ENCODE data around the gene CCR5AS.

The CCR5AS gene

DNA sequence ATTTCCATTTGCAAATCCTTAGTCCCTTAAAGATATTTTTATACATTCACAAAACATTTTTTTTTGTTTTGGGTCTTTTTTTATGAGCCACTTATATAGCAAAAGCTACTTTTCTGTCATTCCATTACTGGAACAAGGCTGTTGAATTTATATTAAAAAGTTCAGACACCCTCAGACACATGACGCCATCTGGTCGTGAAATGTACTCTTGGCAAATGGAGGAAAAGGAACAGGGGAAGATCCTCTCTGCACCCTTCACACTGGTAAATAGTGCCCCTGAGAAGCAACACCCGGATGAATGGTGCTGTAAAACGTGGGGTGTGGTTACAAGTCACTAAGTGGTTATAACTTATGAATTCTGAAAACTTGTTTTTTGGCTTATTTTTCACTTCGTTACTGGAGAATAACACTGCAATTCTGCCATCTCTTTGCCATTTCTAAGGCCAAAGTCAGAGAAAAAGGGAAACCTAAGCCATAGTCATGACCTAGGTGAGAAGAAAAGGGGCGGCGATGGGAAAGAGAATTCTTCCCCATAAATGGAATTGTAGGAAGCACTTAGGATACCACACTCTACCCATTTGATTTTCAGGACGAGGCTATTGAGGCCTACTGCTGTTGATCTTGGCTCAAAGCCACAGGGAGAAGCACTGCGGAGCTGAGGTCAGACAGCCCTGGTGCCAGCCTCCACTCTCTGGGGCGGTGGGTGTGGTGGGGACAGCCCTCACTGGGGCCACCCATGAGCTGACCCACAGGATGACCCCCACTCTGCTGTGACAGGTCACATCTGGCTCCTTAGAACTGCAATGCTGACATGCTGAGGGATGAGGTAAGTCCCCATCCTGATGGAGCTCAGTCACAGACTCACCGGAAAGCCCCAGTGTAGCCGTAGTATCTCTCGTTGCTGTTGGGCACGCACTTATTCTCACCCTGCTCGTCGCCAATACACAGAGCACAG, 36.0 kb upstream of the CCR5AS start:
- no peaks in the 10 kb centered on the region for H3K9me3 ChIP-seq (ENCODE audit: insufficient read depth, low read length, severe bottlenecking)
- no peaks in the 10 kb centered on the region for H4K20me1 ChIP-seq (ENCODE audit: insufficient read depth, low read length)
- peak overlapping the region; percentile 10; the same call in 1 of the 2 replicates for H3K9ac ChIP-seq (ENCODE audit: low read depth, low read length)
- no peaks in the 10 kb centered on the region for H3K27me3 ChIP-seq (ENCODE audit: insufficient read depth, low read length, poor library complexity)
- ATAC-seq (ENCODE audit: insufficient read depth, low read depth) (peak; percentile 39; the same call in 2 of the 3 replicates), DNase-seq (peak; percentile 71)
- peak overlapping the region; percentile 73 for H3K27ac ChIP-seq (ENCODE audit: low read length)
- H3K4me1 ChIP-seq (ENCODE audit: insufficient read depth, low read length), result peaks cover 49% of the 10 kb centered on the region
- no peak overlapping the region for H2AFZ ChIP-seq (ENCODE audit: low read depth, low read length)
- H3K36me3 ChIP-seq (ENCODE audit: insufficient read depth, low read length), result no peaks in the 10 kb centered on the region
- H3K4me3 ChIP-seq (ENCODE audit: low read depth in 1 of 2, low read length in 2 of 2), result no peak overlapping the region
- no peaks in the 10 kb centered on the region for H3K79me2 ChIP-seq (ENCODE audit: insufficient read depth, low read length)
- no peak overlapping the region for H3K4me2 ChIP-seq (ENCODE audit: insufficient read depth, low read length)
- TF ChIP-seq CTCF (IDR thresholded peaks at IDR 0.05; ENCODE audit: borderline replicate concordance, extremely low read depth, low read length, poor library complexity, severe bottlenecking) (peak; percentile 87), EZH2 (IDR thresholded peaks at IDR 0.05; ENCODE audit: borderline replicate concordance, low read depth, low read length, severe bottlenecking) (no peak)

DNA sequence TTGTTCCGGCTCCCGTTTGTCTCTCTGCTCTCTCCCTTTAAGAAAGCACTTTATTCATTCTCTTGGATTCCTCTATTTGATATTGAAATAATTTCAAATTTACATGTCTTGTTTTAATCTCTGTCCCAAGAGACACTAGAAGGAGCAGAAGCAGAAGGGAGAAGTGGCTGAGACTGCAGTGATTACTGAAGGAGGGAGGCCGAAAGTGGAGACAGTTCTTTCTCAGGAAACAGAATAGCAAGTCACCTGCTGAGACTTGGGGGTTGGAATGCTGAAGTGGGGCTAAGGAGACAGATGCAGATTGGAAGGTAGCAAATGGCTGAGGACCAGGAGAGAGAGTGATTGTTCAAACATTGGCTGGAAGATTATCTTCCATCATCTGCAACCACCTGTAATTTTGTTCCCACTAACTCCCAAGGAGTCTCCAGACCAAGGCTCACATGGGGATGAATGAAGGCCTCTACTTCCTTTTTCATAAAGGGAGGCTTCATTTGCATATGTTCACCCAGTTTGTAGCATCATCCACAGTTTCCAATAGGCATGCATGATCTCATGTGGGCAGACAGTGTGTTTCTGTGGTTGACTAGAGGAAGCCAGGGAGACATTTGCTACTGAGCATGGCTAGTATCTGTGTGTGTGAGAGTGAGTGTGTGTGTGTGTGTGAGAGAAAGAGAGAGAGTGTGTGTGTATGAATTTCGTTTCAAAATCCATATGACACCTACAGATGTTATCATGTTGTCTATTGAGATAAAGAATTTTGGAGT, 33.8 kb upstream of the CCR5AS start:
- Histone ChIP-seq H2AFZ (ENCODE audit: low read depth, low read length) (peak overlapping the region; percentile 1; the same call in 1 of the 2 replicates), H3K27me3 (ENCODE audit: insufficient read depth, low read length, poor library complexity) (no peaks in the 10 kb centered on the region), H3K9me3 (ENCODE audit: insufficient read depth, low read length, severe bottlenecking) (no peaks in the 10 kb centered on the region), H3K4me1 (ENCODE audit: insufficient read depth, low read length) (peaks cover 52% of the 10 kb centered on the region), H3K79me2 (ENCODE audit: insufficient read depth, low read length) (no peaks in the 10 kb centered on the region), H3K27ac (ENCODE audit: low read length) (peak overlapping the region; percentile 73), H3K36me3 (ENCODE audit: insufficient read depth, low read length) (no peaks in the 10 kb centered on the region), H3K4me3 (ENCODE audit: low read depth in 1 of 2, low read length in 2 of 2) (no peak overlapping the region), H3K4me2 (ENCODE audit: insufficient read depth, low read length) (peak overlapping the region; percentile 3), H3K9ac (ENCODE audit: low read depth, low read length) (peak overlapping the region; percentile 24; the same call in 1 of the 2 replicates), H4K20me1 (ENCODE audit: insufficient read depth, low read length) (no peaks in the 10 kb centered on the region)
- peak; percentile 98 for ATAC-seq (ENCODE audit: insufficient read depth, low read depth)
- peak; percentile 80 for DNase-seq
- TF ChIP-seq CTCF (IDR thresholded peaks at IDR 0.05; ENCODE audit: borderline replicate concordance, extremely low read depth, low read length, poor library complexity, severe bottlenecking) (no peak), EZH2 (IDR thresholded peaks at IDR 0.05; ENCODE audit: borderline replicate concordance, low read depth, low read length, severe bottlenecking) (no peak)

- peak overlapping the region; percentile 49; the same call in 1 of the 2 replicates for H3K27ac ChIP-seq (ENCODE audit: low read length)
- ATAC-seq (ENCODE audit: insufficient read depth, low read depth) (no peak), DNase-seq (no peak)
- no peaks in the 10 kb centered on the region for H3K36me3 ChIP-seq (ENCODE audit: insufficient read depth, low read length)
- peaks cover 71% of the 10 kb centered on the region for H3K4me1 ChIP-seq (ENCODE audit: insufficient read depth, low read length)
- no peaks in the 10 kb centered on the region for H3K9me3 ChIP-seq (ENCODE audit: insufficient read depth, low read length, severe bottlenecking)
- H3K79me2 ChIP-seq (ENCODE audit: insufficient read depth, low read length), result no peaks in the 10 kb centered on the region
- no peak for TF ChIP-seq CTCF (IDR thresholded peaks at IDR 0.05; ENCODE audit: borderline replicate concordance, extremely low read depth, low read length, poor library complexity, severe bottlenecking)
- TF ChIP-seq EZH2 (IDR thresholded peaks at IDR 0.05; ENCODE audit: borderline replicate concordance, low read depth, low read length, severe bottlenecking), result no peak
- H3K4me3 ChIP-seq (ENCODE audit: low read depth in 1 of 2, low read length in 2 of 2), result no peak overlapping the region
- no peaks in the 10 kb centered on the region for H4K20me1 ChIP-seq (ENCODE audit: insufficient read depth, low read length)
- no peaks in the 10 kb centered on the region for H3K27me3 ChIP-seq (ENCODE audit: insufficient read depth, low read length, poor library complexity)
- H3K9ac ChIP-seq (ENCODE audit: low read depth, low read length), result no peak overlapping the region
- H2AFZ ChIP-seq (ENCODE audit: low read depth, low read length), result no peak overlapping the region
- no peak overlapping the region for H3K4me2 ChIP-seq (ENCODE audit: insufficient read depth, low read length)
Measured at GRCh38 chr3:46438831-46439230, 32.0 kb upstream of the CCR5AS start.
